Measurements from ENCODE around the gene EPN3.

Gene EPN3

DNA sequence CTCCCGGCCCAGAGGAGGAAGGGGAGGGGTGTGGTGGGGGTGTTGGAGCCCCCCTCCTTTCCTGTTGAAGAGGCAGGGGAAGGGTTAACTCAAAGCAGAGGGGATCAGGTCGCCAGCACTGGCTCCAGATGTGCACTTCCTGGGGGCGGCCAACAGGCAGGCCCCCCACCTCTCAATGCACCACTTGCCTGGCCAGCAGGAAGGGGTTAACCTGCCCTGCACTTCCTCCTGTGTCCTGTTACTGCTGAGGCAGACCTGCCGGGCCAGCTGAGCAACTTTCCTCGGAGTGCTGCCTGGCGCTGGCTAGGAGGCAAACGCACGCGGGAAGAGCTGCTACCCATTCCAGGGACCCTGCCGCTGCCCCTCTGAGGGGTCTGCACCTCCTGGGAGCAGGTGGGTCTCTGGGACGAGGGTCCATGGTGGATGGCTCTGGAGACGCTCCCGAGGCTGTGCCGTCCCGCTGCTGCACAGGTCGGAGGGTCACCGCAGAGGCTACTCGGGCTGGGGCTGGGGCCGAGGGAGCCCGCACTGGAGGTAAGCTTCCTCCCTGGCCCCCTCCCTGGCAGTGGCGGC is at the start of gene EPN3:
EPN3 (plus strand) TSS at position 284 of the 573 bp plus-strand sequence. CDS start 3,822 bp downstream, outside the sequence.
- no peak for DNase-seq (ENCODE audit: low spot score)

DNA sequence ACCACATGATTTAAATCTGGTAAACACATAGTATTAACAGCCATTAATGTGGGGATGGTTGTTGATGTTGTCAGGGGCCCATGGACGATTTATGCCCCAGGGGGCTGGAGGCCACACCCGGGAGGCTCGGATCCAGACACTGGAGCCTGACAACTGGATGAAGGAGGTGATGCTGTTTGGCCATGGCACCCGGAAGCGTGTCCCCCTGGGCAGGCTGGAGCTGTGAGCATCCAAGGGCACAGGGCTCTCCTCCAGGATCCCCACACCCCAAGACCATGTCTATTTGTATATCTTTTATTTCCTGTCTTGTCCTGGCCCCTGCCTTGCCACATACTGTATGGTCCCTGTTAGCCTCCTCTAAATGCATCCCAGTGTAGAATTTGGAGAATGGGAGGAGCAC is 49.3 kb upstream of the EPN3 start:
- no peak for DNase-seq (ENCODE audit: low spot score)

DNA sequence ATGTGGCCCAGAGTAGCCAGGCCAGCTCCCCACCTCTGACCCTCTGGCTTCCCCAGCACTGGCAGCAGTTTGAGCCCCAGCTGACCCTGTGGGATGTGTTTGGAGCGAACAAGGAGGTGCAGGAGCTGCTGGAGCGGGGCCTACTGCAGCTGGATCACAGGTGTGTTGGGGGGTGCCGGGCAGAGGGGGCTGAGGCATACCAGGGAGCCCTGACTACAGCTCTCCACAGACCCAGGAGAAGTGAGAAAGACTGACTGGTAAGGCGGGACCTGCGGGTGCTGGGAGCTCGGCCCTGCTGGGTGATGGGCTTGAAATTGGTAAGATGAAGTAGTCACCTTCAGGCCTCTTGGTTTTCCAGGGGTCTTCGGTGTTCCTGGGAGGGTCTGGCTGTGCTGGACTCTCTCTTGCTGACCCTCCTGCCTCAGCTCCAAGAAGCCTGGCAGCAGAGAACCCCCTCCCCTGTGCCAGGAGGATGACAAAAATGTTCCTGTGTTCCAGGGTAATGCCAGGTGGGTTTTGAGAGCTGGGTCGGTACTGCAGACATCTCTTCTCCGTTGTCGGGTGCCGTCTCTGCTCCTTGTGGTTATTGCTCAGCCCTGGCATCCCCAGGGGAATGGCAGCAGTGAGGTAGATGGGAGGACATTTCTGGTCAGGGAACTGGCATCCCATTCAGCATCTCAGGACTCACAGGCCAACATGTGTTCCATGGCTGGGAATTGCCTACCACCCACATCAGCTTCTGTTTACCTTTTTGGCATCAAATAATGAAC is 48.0 kb upstream of the EPN3 start:
- DNase-seq (ENCODE audit: low spot score), result no peak

DNA sequence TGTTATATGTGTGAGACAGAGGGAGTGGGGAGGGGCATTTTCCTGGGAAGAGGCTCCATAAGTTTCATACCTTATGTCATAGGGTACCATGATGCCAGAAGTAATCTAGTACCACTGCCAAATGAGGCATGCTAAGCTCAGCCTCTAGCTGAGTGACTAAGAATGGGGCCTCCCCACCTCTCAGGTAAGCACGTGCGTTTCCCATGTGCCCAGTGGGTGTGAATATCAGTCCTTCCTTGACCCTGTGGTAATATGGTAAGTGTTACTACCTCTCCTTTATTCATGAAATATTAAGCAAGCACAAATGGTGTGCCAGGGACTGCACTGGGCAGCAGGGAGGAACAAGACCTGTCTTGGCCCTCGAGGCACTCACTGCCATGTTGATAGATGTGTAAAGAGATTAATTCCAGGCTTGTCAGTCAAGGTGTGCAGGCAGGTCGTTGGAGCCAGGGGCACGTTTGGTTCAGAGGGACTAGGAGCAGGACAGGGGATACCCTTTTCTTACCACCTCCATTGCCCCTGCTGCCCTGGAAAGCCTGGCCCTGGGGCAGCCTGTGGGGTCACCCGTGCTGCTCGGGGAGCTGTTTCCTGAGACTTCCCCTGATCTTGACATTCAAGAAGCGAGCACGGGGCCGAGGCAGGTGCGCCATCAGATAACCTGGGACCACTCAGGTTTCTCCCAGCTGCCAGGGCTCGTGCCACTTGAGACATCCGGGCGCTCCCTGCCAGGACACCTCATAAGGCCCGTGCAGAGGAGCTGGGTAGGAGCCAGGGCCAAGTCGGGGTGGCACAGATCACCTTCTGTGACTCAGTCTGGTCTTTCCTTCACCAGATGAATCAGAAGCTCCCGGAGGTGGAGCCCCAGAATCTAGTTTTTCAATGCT is 45.1 kb upstream of the EPN3 start:
- no peak for DNase-seq (ENCODE audit: low spot score)

DNA sequence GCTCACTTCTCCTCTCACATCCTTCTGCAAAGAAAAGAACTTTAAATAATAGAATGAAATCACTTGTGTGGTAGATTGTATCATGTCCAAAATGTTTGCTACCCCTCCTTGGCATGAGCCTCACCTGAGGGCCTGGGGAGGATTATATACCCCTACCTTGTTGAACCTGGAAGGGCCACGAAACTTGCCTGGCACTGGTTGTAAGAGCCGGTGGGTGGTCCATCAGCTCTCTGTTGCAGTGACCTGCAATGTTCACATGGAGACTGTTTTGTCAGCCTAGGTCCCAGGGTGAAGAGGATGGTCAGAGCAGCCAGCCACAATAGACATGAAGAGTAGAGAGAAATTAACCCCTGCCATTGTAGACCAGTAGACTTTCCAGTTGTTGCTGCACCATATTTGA is 43.7 kb upstream of the EPN3 start:
- DNase-seq (ENCODE audit: low spot score), result no peak

GRCh38 chr17:50491505-50491904 is 41.0 kb upstream of the EPN3 start:
- DNase-seq (ENCODE audit: low spot score), result no peak

DNA sequence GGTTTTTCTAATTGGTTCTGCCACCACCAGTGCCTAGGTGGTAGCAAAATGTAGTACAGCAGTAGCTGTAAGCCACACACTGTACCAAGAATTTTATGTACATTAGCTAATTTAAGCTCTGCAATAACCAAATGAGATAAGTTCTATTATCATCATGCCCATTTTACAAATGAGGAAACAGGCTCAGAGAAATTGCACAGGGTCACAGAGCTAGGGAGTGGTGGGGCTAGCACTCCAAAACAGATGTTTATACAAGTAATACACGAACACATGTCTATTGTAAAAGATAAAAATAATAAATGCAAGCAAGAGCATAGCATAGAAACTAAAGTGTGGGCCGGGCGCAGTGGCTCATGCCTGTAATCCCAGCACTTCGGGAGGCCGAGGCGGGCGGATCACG is 40.3 kb upstream of the EPN3 start:
- no peak for DNase-seq (ENCODE audit: low spot score)

- no peak for DNase-seq (ENCODE audit: low spot score)
Measured at GRCh38 chr17:50493744-50494143, 38.8 kb upstream of the EPN3 start.

DNA sequence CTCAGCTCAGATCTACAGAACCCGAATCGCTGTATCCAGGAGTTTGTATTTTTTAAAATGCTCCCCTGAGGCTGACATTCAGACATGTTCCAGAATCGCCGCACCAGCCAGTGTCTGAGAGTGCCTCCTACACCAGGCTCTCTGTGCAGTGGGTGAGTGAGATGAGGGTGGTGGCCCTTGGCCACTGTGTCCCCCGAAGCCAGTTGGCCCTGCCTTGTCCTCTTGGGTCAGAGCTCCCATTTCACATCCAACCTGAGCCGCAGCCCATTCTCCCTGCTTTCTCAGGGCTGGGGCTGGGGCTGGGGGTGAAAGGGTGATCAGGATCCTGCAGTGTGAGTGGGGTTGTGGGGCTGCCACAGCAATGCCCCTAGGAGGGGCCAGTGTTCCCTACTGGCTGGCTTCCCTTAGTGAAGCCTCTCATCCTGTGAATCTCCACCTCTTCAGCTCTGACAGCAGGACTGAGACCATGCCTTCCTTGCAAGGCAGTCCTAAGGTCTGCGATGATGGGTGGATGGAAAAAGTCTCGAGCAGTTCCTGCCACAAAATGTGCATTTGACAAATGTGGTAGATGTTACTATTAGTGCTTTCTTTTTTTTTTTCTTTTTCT is 37.2 kb upstream of the EPN3 start:
- DNase-seq (ENCODE audit: low spot score), result no peak

GRCh38 chr17:50495918-50496317 is 36.6 kb upstream of the EPN3 start:
- DNase-seq (ENCODE audit: low spot score), result no peak

DNA sequence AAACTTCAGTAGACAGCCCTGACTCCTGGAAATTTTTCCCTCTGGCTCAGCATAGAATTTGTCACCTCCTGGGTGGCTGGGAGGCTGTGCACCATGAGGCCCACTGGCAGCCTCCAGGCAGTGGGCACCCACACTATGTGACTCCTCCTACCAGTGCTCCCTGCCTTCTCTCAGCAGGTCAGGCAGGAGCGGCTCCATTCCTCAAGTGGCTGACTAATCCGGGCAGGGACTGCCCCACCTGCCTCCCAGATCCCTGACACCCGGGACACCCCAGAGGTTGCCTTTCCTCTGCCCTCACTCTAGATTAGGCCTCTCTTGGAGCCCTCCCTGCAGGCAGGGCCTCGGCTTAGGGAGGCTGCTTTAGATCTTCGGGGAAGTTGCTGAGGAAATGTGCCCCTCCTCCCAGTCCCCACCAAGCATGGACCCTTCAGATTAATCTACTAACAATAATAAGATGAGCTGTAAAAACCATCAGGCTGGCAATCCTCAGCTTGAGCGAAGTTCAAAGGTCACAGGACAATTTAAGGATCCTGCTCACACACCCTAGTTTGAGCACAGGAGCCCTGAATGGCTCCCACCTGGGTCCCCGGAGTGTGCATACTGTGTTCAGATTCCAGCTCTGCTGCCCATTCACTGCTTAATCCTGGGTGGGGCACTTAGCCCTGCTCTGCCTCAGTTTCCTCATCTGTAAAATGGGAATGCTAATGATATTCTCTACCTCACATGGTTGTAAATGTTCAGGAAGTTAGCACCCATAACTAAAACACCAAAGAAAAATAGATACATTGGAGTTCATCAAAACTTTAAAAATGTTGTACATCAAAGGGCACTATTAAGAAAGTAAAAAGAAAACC is 34.3 kb upstream of the EPN3 start:
- no peak for DNase-seq (ENCODE audit: low spot score)

GRCh38 chr17:50499270-50499669 is 33.3 kb upstream of the EPN3 start:
- DNase-seq (ENCODE audit: low spot score), result no peak

DNA sequence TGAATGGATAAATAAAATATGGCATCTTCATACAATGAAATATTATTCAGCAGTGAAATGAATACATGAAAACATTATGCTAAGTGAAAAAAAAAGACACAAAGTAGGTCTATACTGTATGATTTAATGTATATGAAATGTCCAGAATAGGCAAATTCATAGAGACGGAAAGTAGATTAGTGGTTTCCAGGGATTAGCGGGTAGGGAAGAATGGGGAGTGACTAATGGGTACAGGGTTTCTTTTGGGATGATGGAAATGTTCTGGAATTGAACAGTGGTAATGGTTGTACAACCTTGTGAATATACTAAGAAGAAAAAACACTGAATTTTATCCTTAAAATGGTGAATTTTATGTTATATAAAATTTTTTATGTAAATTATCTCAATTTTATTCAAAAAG is 32.8 kb upstream of the EPN3 start:
- DNase-seq (ENCODE audit: low spot score), result no peak

DNA sequence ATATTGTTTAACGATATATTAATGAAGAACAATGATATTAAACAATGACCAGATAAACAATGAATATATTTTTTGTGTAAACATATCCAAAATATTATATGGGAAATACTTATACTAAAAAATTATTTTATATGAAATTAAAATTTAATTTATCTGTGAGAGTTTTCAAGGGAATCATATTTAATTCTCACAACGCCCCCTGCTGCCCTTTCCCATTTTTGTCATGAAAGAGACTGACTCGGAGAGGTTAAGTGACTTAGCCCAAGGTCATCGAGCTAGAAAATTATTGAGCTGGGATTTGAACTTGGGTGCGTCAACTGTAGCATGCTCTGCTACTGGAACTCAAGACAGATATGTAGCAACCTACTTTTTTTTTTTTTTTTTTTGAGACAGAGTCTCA is 31.5 kb upstream of the EPN3 start:
- DNase-seq (ENCODE audit: low spot score), result no peak

- DNase-seq (ENCODE audit: low spot score), result no peak
Measured at GRCh38 chr17:50502301-50502990, 30.1 kb upstream of the EPN3 start.

DNA sequence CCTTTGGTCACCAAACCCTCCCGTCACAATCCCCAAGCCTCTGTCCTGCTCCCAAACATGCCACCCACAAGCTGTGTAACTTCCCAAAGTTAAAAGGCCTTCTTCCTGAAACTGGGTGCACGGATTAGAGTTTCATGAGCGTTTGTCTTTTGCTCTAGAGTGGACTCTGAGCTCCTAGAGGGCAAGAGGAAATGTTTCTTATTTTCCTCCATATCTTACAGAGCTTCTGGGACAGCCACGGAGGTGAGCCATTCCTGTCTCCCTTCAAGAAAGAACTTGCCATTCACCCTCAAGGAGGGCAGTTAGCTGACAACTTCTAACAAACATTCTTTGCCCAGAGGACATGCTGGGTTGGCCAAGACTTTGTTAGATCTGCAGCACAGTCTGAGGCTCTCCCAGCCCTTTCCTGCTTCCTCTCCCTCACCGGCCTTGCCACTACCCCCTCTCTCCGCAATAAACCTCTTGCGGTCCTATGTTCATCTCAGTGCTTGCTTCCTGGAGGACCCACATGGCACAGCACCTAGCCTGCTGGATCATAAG is 26.9 kb upstream of the EPN3 start:
- DNase-seq (ENCODE audit: low spot score), result no peak

DNA sequence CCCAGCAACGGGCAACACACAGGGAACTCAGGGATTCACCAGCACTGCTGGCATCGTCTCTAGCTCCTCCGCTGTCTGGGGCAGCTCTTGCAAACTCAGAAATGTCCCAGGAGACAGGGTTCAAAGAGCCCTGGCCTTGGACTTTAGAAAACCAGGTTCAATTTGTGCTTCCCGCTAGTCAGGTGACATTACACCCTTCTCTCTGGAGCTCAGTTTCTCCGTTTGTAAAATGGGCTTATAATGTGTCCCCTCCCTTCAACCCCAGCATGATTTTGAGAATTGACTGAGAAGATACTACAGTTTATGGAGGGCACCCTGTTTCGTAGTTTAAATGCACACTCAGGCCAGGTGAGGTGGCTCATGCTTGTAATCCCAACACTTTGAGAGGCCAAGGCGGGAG is 26.2 kb upstream of the EPN3 start:
- DNase-seq (ENCODE audit: low spot score), result no peak

DNA sequence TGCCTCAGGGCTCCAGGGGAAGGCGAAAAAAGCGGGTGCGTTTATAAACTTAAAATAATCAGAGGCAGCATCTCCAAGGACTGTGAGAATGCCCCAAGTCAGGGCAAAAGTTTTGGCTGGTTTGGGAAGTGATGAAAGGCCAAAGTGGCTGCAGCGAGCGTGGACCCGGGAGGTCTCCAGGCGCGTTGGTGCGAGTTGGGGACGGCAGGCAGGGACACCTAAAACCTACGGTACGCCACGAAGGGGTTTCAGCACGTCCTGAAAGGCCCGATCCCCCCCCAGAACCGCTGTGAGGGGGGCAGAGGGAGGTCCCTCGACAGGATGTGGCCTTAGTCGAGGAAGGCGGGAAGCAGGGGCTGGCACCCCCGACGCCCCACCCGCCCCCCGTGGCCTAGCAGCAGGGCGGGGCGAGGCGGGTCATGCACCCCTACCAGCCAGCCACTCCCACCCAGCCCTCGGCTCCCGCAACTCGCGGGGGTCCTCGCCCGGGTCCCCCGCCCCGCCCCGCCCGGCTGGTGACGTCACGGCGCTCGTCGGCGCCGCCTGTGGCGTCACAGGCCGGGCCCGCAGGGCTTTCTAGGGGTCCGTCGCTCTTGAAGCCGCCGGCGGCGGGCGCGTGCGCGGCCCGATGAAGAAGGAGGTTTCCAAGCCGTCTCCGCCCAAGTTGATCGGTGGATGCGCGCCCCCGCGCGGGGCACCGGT is 24.5 kb upstream of the EPN3 start, which contains the start of gene MYCBPAP:
MYCBPAP (plus strand) TSS at position 569 of the 702 bp plus-strand sequence. CDS start 236 bp downstream, outside the sequence.
- peak; percentile 91 for DNase-seq (ENCODE audit: low spot score)

GRCh38 chr17:50508573-50509460 is 23.7 kb upstream of the EPN3 start:
- DNase-seq (ENCODE audit: low spot score), result no peak

All from AG08396 (cell line).